Activated CD8-positive, alpha-beta T cell treated with anti-CD3 and anti-CD28 coated beads for 36 hours (primary cell): ENCODE results near the gene PTPRK. TPM values are rescaled to one million over a fixed set of nuclear protein-coding genes. Genes with fewer than 3 reads are reported as not detected.

Experiments
- ATAC-seq: fragments of 200-7000 bp; cut with Tn5 transposase; one replicate; pipeline ENCODE4 v1.10.0; 2021; ENCODE audit warnings: mild to moderate bottlenecking, moderate library complexity
- CTCF ChIA-PET: fragments of 350-600 bp; sonication (Branson Sonifier 250); formaldehyde crosslinking; loops from one replicate; lab custom pipeline; 2021; ENCODE audit warnings: antibody characterized with exemption; lab: Charles Lee
- POLR2A ChIA-PET: fragments of 350-600 bp; sonication (Branson Sonifier 250); formaldehyde crosslinking; loops from one replicate; lab custom pipeline; 2021; ENCODE audit warnings: antibody characterized with exemption; lab: Charles Lee
- DNase-seq: peaks from one replicate; pipeline ENCODE4 v3.0.0-alpha.2; 2020
- H3K27ac Mint-ChIP-seq: one replicate; pipeline ENCODE4 v1.8.0; 2021; ENCODE audit warnings: mild to moderate bottlenecking, mixed read lengths
- H3K27me3 Mint-ChIP-seq: one replicate; pipeline ENCODE4 v1.8.0; 2021; ENCODE audit warnings: mixed read lengths
- H3K36me3 Mint-ChIP-seq: one replicate; pipeline ENCODE4 v1.8.0; 2021; ENCODE audit warnings: low read depth, mixed read lengths
- H3K4me1 Mint-ChIP-seq: one replicate; pipeline ENCODE4 v1.8.0; 2021; ENCODE audit warnings: low read depth, mixed read lengths
- H3K4me3 Mint-ChIP-seq: one replicate; pipeline ENCODE4 v1.8.0; 2021; ENCODE audit warnings: mild to moderate bottlenecking, moderate library complexity, mixed read lengths
- H3K9me3 Mint-ChIP-seq: one replicate; pipeline ENCODE4 v1.8.0; 2021; ENCODE audit warnings: mixed read lengths
- CTCF ChIP-seq: fragments of 200-600 bp; IDR thresholded peaks from one replicate; pipeline ENCODE4 v1.8.0; 2022; ENCODE audit warnings: antibody characterized with exemption, mild to moderate bottlenecking
- intact Hi-C: fragments of 100-400 bp; cut with micrococcal nuclease; formaldehyde crosslinking; loops from one replicate; pipeline ENCODE4 v1.10.0; 2022
- total RNA-seq, 2 experiments: library from RNA; stranded (reverse); gene quantifications; one replicate each; pipeline ENCODE4 v1.2.3, GENCODE V29; 2021

PTPRK gene
- total RNA-seq, 2 experiments from 2014 or later = 7.7 to 8.9 TPM

- DNase-seq (no peak), ATAC-seq (no peak)
- Mint-ChIP-seq H3K36me3 (no peaks in the 10 kb centered on the region), H3K27me3 (peaks cover under 1% of the 10 kb centered on the region), H3K27ac (no peak overlapping the region), H3K4me1 (no peaks in the 10 kb centered on the region), H3K9me3 (no peaks in the 10 kb centered on the region), H3K4me3 (no peak overlapping the region)
- POLR2A ChIA-PET = interaction anchor here (0.5 kb wide), 1 partner anchor 12 kb away, joined by 3 read pairs; no protein-coding TSS in a partner anchor
- intact Hi-C loops = no loop called here
- CTCF ChIA-PET = interaction anchor here (1.0 kb wide), 1 partner anchor 9 kb away, joined by 5 read pairs; no protein-coding TSS in a partner anchor
- TF ChIP-seq CTCF = no peak
These were observed 12.8 kb downstream of the PTPRK start for GRCh38 chr6:128507337-128508310.

GRCh38 chr6:128505603-128506002 is 14.8 kb downstream of the PTPRK start:
- Mint-ChIP-seq H3K36me3 (no peaks in the 10 kb centered on the region), H3K27ac (no peak overlapping the region), H3K27me3 (no peaks in the 10 kb centered on the region), H3K9me3 (no peaks in the 10 kb centered on the region), H3K4me3 (no peak overlapping the region), H3K4me1 (no peaks in the 10 kb centered on the region)
- POLR2A ChIA-PET = interaction anchor here (1.2 kb wide), 1 partner anchor 26 kb away, joined by 3 read pairs; no protein-coding TSS in a partner anchor
- CTCF ChIA-PET = interaction anchor here (0.7 to 1.9 kb wide), 2 partner anchors 11 to 14 kb away, joined by 3 to 4 read pairs; partner anchors contain the start of gene PTPRK
- intact Hi-C loops = no loop called here
- ATAC-seq (no peak), DNase-seq (no peak)
- no peak for TF ChIP-seq CTCF

- H3K4me3 Mint-ChIP-seq = no peak overlapping the region
- ChIA-PET POLR2A (no interaction called here), CTCF (no interaction called here)
- no peaks in the 10 kb centered on the region for H3K9me3 Mint-ChIP-seq
- ATAC-seq (no peak), DNase-seq (no peak)
- no peak overlapping the region for H3K27ac Mint-ChIP-seq
- no peaks in the 10 kb centered on the region for H3K4me1 Mint-ChIP-seq
- intact Hi-C loops = no loop called here
- no peak for TF ChIP-seq CTCF
- H3K36me3 Mint-ChIP-seq = no peaks in the 10 kb centered on the region
- H3K27me3 Mint-ChIP-seq = no peaks in the 10 kb centered on the region
These were observed 16.3 kb downstream of the PTPRK start for GRCh38 chr6:128504003-128504654.

GRCh38 chr6:128500749-128501600 is 19.4 kb downstream of the PTPRK start:
- Mint-ChIP-seq H3K36me3 (no peaks in the 10 kb centered on the region), H3K27ac (no peak overlapping the region), H3K4me3 (no peak overlapping the region), H3K9me3 (no peaks in the 10 kb centered on the region), H3K4me1 (no peaks in the 10 kb centered on the region), H3K27me3 (no peaks in the 10 kb centered on the region)
- TF ChIP-seq CTCF = no peak
- no peak for DNase-seq
- ChIA-PET POLR2A (no interaction called here), CTCF (no interaction called here)
- intact Hi-C loops = no loop called here
- no peak for ATAC-seq
